Dedifferentiated amniotic fluid mesenchymal stem cell (primary cell): ENCODE data around the gene SMIM43.
"Not testable (repeated sequence)": the region's sequence is repeated elsewhere in the genome, so short reads cannot be mapped to it uniquely, and the experiment has no call there.

ENCODE experiments used
- DNase-seq: peaks from one replicate; pipeline ENCODE4 v3.0.0-alpha.2; 2016; ENCODE audit errors: extremely low spot score

Gene SMIM43

GRCh38 chr4:121736735-121737351 is 28.1 kb downstream of the SMIM43 start:
- DNase-seq: peak; percentile 73

DNA sequence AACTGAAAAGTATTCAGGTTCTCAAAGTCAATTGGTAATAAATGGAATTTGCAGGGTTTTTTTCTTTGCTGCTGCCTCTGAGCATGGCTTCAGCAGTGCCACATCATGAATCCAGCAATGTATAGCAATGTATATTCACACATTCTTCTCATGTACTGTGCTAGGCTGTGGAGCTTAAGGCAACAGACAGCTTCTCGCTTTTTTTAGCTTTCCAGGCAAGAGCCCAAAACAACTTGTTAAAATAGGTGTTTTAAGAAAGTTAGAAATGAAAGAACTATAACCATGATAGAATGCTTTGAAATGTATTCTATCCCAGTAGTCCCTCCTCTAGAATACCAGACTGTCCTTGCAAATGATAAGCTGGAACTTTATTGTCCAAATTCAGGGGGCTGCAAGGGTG is 30.4 kb downstream of the SMIM43 start:
- DNase-seq: no peak

DNA sequence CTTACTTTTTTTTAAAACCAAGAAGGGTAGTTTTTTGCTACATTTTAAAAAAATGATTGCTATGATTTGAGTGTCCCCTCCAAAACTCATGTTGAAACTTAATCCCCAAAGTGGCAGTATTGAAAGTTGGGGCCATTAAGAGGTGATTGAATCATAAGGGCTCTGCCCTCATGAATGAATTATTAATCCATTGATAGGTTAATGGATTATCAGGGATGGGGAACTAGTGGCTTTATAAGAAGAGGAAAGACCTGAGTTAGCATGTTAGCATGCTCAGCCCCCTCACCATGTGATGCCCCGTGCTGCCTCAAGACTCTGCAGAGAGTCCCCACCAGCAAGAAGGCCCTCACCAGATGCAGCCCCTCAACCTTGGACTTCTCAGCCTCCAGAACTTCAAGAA is 31.0 kb downstream of the SMIM43 start:
- no peak for DNase-seq

- not testable (repeated sequence) for DNase-seq
Observed at GRCh38 chr4:121729753-121730152, 35.2 kb downstream of the SMIM43 start.

DNA sequence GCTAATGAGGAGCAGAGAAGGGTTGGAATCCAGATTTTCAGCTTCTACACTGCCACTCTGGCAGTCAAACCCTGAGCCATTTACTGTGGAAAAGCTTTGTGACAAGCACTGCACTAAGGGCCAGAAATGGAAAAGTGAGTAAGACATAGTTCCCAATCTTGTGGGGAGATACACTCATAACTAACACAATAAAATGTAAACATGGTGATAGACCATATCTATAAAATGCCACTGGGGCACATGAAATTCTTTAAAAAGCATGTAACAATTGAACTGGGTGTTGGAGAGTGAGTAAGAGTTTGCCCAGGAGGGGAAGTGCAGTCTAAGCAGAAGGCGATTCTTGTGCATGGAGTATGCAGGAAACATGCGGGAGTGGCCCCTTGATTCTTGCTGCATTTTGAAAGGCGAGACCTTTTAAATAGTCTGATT is 36.2 kb downstream of the SMIM43 start:
- DNase-seq: peak; percentile 57

DNA sequence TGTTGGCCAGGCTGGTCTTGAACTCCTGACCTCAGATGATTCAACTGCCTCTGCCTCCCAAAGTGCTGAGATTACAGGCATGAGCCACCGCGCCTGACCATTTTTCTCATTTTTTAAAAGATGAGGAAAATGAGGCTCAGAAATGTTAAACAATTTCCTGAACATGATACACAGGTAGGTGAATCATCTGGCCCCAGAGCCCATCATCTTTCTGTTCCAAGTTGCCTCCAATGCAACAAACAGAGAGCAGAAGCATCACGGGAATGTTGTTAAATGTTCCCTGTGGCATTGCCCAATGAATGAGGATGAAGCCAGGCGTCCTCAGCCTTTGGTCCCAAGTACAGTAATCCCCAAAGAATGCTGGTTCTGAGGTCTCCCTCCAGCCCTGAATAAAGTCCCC is 36.9 kb downstream of the SMIM43 start:
- DNase-seq: peak; percentile 66

DNA sequence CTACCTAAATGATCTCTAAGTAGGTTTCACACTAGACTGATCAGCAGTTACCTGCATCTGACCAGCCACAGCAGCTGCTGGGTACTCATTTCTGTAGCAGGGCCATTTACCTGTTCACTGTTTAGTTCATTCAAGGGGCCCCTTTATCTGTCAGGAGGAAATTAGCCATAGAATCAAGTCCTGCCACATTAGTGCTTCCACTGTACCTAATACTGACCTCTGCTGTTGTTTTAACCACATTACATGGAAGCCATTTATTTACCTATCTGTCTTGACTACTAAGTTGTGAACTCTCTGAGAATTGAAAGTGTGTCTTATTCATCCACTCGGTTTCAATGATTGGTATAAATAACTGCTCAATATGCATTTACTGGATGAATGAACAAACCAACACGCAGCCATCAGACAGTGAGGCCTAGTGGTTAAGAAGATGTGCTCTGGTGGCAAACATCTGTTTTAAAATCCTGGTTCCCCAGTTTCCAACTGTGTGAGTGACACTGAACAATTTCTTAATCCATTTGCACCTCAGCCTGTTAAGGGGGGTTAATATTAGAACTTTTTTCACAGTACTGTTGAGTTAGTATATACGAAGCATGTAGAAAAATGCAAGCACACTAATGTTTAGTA is 38.2 kb downstream of the SMIM43 start:
- DNase-seq: peak; percentile 68

DNA sequence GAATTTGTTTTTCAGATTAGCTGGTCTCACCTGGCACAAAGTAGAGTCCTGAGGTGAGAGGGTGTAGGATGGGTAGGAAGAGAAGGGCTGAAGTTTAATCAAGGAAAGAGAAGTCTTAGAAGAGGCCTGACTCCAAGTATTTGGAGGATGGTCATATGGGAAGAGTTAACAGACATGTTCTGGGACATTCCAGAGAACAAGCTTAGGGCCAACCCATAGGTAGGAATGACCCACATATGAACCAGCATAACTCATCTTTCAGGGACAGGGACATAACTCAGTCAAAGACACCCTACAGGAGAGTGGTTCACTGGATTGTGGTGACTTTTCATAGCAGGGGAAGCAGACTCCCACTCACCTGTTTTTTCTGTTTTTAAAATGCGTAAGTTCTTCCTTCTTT is 40.3 kb downstream of the SMIM43 start:
- DNase-seq: no peak

DNA sequence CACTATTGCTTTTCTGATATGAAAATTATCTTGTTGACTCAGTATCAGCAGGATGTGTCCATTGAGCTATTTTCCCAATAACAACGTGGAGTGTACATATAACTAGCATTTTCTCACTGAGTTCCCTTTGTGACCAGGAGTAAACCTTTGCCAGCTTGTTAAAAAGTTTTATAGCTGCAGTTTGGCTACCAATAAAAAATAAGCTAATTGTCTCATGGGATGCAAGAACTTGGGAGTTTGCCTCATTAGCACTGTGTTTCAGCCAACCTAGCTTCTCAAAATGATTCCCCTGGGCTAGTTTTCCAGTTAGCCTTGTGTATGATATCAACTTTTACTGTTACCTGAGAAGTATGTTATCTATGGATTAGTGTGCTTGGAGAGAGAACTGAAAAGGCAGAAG is 43.3 kb downstream of the SMIM43 start:
- DNase-seq: no peak

DNA sequence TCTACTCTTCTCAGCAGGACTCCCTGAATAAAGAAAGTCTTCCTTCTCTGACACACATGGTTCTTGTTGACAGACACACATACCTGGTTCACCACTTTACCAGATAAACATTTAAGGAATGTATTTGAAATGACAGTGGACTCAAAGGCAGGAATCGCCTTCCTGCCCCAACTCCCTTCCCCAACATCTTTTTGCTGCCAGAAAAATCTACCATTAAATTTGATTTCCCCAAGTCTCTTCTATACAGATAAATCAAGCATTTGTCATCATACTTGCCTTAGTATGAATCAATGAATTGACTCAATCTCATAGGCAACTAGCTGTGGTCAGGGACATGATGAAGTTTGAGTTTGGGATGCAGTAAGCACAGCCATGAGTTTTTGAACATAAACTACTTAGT is 44.9 kb downstream of the SMIM43 start:
- DNase-seq: no peak

- peak; percentile 62 for DNase-seq
Observed at GRCh38 chr4:121717680-121718237, 47.2 kb downstream of the SMIM43 start.

GRCh38 chr4:121714548-121714947 is 50.4 kb downstream of the SMIM43 start:
- no peak for DNase-seq

- DNase-seq: no peak
Observed at GRCh38 chr4:121712783-121713182, 52.2 kb downstream of the SMIM43 start.

DNA sequence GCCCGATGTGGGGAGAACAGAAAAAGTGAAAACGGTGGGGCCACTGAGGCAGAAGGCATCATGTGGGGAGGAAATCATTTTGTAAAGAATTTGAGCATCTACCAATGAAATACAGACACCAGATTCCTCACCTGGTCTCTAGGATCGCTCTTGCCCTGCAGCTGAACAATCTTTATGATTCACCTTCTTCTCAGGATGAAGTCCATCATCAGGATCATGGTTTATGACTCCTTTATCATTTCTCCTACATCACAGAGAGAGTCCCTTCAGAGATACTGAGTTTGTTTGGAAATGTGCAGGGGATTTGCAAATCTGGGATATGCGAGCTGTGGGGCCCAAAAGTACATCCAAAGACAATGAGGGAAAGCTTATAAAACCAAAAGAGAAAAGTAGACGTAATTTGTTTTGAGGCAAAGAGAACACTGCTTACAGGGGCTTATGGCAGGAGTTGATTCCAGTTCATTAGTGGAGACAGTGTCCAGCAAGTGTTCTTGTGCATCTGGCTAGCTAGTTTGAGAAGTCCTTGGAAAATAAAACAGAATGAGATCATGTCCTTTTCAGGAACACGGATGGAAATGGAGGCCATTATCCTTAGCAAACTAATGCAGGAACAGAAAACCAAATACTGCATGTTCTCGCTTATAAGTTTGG is 52.8 kb downstream of the SMIM43 start:
- no peak for DNase-seq

DNA sequence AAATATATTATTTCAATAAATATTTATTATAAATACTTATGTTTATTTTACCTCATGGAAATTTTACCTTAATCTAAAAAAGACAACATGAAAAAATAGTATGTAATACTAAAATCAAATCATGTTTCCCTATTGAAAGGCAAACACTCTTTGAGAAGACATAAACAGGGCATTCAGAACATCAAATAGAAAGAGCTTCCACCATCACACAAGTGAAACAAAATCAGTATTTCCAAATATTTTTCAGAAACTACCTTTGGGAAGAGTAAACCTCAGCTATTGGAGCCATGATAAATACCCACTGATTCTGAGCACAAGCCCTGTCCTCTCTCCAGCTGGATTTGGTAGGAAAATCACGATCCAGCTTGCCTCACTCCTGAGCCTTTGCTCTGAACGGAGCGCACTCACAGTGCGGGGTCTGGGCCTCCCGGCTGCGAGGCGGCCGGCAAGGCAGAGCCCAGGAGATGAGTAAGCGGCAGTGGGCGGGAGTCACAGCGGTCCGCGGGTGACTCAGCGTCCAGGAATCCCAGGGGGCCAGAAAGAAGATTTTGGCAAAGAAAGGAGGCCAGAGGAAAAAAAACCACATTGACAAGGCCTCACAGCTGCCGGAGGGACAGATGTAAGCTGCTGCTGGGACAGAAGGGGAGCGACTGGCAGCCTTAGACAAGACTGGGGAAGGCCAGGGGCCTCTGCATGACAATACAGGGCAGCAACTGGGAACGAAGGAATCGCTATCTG is 53.5 kb downstream of the SMIM43 start:
- peak; percentile 94 for DNase-seq

GRCh38 chr4:121709766-121710405 is 55.1 kb downstream of the SMIM43 start:
- DNase-seq: no peak
